GM23248 (cell line): ENCODE results near the gene CLRN1. TPM values are rescaled to one million over a fixed set of nuclear protein-coding genes. Genes with fewer than 3 reads are reported as not detected.
A peak's percentile ranks its signal among the peaks of the same experiment; 100 is the strongest.

ENCODE experiments used
- DNase-seq: peaks from one replicate; pipeline ENCODE4 v3.0.0-alpha.2; 2015
- H2AFZ ChIP-seq: fragments of 200-600 bp; sonication (generic); 2 replicates; pipeline ENCODE4 v1.6.1; 2016; ENCODE audit warnings: antibody characterized with exemption
- H3F3A ChIP-seq: fragments of 200-600 bp; sonication (generic); 2 replicates; pipeline ENCODE4 v1.6.1; 2016; ENCODE audit warnings: mild to moderate bottlenecking, antibody characterized with exemption, mixed run types; ENCODE audit not compliant: insufficient read depth
- H3K27ac ChIP-seq: fragments of 200-600 bp; sonication (generic); 2 replicates; pipeline ENCODE4 v1.5.1; 2016; ENCODE audit warnings: mild to moderate bottlenecking
- H3K27me3 ChIP-seq: fragments of 200-600 bp; sonication (generic); replicated peaks from 2 replicates; pipeline ENCODE4 v1.6.1; 2016; ENCODE audit warnings: mild to moderate bottlenecking; ENCODE audit not compliant: insufficient read depth
- H3K36me3 ChIP-seq: fragments of 200-600 bp; sonication (generic); 2 replicates; pipeline ENCODE4 v1.6.1; 2016; ENCODE audit warnings: low read depth, mild to moderate bottlenecking
- H3K4me1 ChIP-seq: fragments of 200-600 bp; sonication (generic); 2 replicates; pipeline ENCODE4 v1.6.1; 2016; ENCODE audit warnings: mild to moderate bottlenecking; ENCODE audit not compliant: insufficient read depth
- H3K4me2 ChIP-seq: fragments of 200-600 bp; sonication (generic); one replicate; pipeline ENCODE4 v1.6.1; 2016; ENCODE audit warnings: mild to moderate bottlenecking; ENCODE audit not compliant: unreplicated experiment
- H3K4me3 ChIP-seq: fragments of 200-600 bp; sonication (generic); 2 replicates; pipeline ENCODE4 v1.5.1; 2016; ENCODE audit warnings: mild to moderate bottlenecking
- H3K79me2 ChIP-seq: fragments of 200-600 bp; sonication (generic); 2 replicates; pipeline ENCODE4 v1.6.1; 2016; ENCODE audit warnings: mild to moderate bottlenecking; ENCODE audit not compliant: insufficient read depth
- H3K9ac ChIP-seq: fragments of 200-600 bp; sonication (generic); 2 replicates; pipeline ENCODE4 v1.6.1; 2016; ENCODE audit warnings: mild to moderate bottlenecking
- H3K9me2 ChIP-seq: fragments of 200-600 bp; sonication (generic); 2 replicates; pipeline ENCODE4 v1.6.1; 2016; ENCODE audit warnings: mixed run types, mild to moderate bottlenecking, moderate library complexity; ENCODE audit not compliant: insufficient read depth
- H3K9me3 ChIP-seq: fragments of 200-600 bp; sonication (generic); one replicate; pipeline ENCODE4 v1.6.1; 2017; ENCODE audit warnings: low read depth
- H4K20me1 ChIP-seq: fragments of 200-600 bp; sonication (generic); 2 replicates; pipeline ENCODE4 v1.6.0; 2016; ENCODE audit not compliant: insufficient read depth
- EZH2 ChIP-seq: fragments of 200-600 bp; sonication (generic); IDR thresholded peaks from 2 replicates; pipeline ENCODE4 v1.6.1; 2018; ENCODE audit warnings: antibody characterized with exemption, mild to moderate bottlenecking; ENCODE audit not compliant: insufficient read depth, poor library complexity, severe bottlenecking
- EZH2phosphoT487 ChIP-seq: fragments of 200-600 bp; sonication (generic); IDR thresholded peaks from 2 replicates; pipeline ENCODE4 v1.6.1; 2018; ENCODE audit warnings: antibody characterized with exemption, moderate library complexity, mild to moderate bottlenecking, low read depth; ENCODE audit not compliant: insufficient read depth
- WGBS, 2 experiments: methylation state at CpG; one replicate each; pipeline ENCODE4 v1.1.6; 2015 to 2017; ENCODE audit warnings: low lambda C conversion rate in 2 of 2, low coverage in 1 of 2; ENCODE audit errors: missing lambda C conversion rate in 2 of 2; 5-methylcytosine and 5-hydroxymethylcytosine counted together
- in situ Hi-C: fragments of 300-500 bp; cut with MboI; formaldehyde crosslinking; loops from 2 replicates; pipeline ENCODE4 v1.15.0; 2020
- polyA plus RNA-seq: library from polyadenylated mRNA; unstranded; fragments of >200 nt; fragmentation: Nextera tagmentation; extraction: Ambion mirVana; gene quantifications from 2 replicates; pipeline ENCODE4 v1.2.1, GENCODE V29; 2016
- total RNA-seq: library from RNA; depleted of rRNA; stranded (reverse); fragments of >200 nt; shearing (Covaris generic); gene quantifications from 2 replicates; pipeline ENCODE4 v1.2.3, GENCODE V29; 2014

CLRN1 gene
- total and polyA plus RNA-seq, 2 experiments from 2014 or later = not detected

- peaks cover 10% of the 10 kb centered on the region; the same call in 1 of the 2 replicates for H3F3A ChIP-seq
- H3K27ac ChIP-seq = no peak overlapping the region
- no peaks in the 10 kb centered on the region for H3K9me2 ChIP-seq
- peaks cover 28% of the 10 kb centered on the region for H3K27me3 ChIP-seq
- peaks cover 10% of the 10 kb centered on the region for H3K4me1 ChIP-seq
- no peaks in the 10 kb centered on the region for H3K79me2 ChIP-seq
- no peak overlapping the region for H3K9ac ChIP-seq
- H3K9me3 ChIP-seq = no peaks in the 10 kb centered on the region
- H3K4me2 ChIP-seq = no peak overlapping the region
- no peaks in the 10 kb centered on the region for H3K36me3 ChIP-seq
- WGBS, 2 experiments = 68 to 74% methylated on average over 7 of the region's 7 CpGs
- TF ChIP-seq EZH2 (no peak), EZH2phosphoT487 (no peak)
- no peak overlapping the region for H3K4me3 ChIP-seq
- no peaks in the 10 kb centered on the region for H4K20me1 ChIP-seq
- in situ Hi-C loops = no loop called here
- no peak overlapping the region for H2AFZ ChIP-seq
- DNase-seq = no peak
These were observed 2.8 kb upstream of the CLRN1 start for GRCh38 chr3:150975086-150975991.

- DNase-seq = peak; percentile 83
- Histone ChIP-seq H4K20me1 (no peaks in the 10 kb centered on the region), H3K9me3 (no peaks in the 10 kb centered on the region), H3K4me3 (peak overlapping the region; percentile 10; the same call in 1 of the 2 replicates), H3K4me1 (peaks cover 10% of the 10 kb centered on the region), H2AFZ (peak overlapping the region; percentile 55; the same call in 1 of the 2 replicates), H3F3A (peaks cover 13% of the 10 kb centered on the region; the same call in 1 of the 2 replicates), H3K9me2 (no peaks in the 10 kb centered on the region), H3K9ac (no peak overlapping the region), H3K27ac (no peak overlapping the region), H3K36me3 (no peaks in the 10 kb centered on the region), H3K4me2 (peak overlapping the region; percentile 56), H3K27me3 (peaks cover 24% of the 10 kb centered on the region; the same call in 1 of the 2 replicates), H3K79me2 (no peaks in the 10 kb centered on the region)
- in situ Hi-C loops = no loop called here
- WGBS, 2 experiments = 30 to 38% methylated on average over 6 of the region's 6 CpGs
- no peak for TF ChIP-seq EZH2phosphoT487
- TF ChIP-seq EZH2 = no peak
These were observed 1.7 kb downstream of the CLRN1 start for GRCh38 chr3:150970665-150971324.

GRCh38 chr3:150968341-150969035 is 4.0 kb downstream of the CLRN1 start:
- no peak for DNase-seq
- no peak overlapping the region for H3K27ac ChIP-seq
- H4K20me1 ChIP-seq = no peaks in the 10 kb centered on the region
- no peak overlapping the region for H3K9ac ChIP-seq
- H3K4me2 ChIP-seq = no peak overlapping the region
- peaks cover 10% of the 10 kb centered on the region for H3K4me1 ChIP-seq
- no peak overlapping the region for H2AFZ ChIP-seq
- H3K36me3 ChIP-seq = no peaks in the 10 kb centered on the region
- no peaks in the 10 kb centered on the region for H3K9me2 ChIP-seq
- in situ Hi-C loops = no loop called here
- WGBS, 2 experiments = 64 to 74% methylated on average over 4 of the region's 4 CpGs
- H3F3A ChIP-seq = peaks cover 13% of the 10 kb centered on the region; the same call in 1 of the 2 replicates
- no peak for TF ChIP-seq EZH2
- no peak for TF ChIP-seq EZH2phosphoT487
- H3K4me3 ChIP-seq = no peak overlapping the region
- H3K79me2 ChIP-seq = no peaks in the 10 kb centered on the region
- H3K9me3 ChIP-seq = no peaks in the 10 kb centered on the region
- peaks cover 24% of the 10 kb centered on the region for H3K27me3 ChIP-seq

- no peak overlapping the region for H3K4me2 ChIP-seq
These were observed 7.1 kb downstream of the CLRN1 start for GRCh38 chr3:150965436-150965835.

More at GRCh38 chr3:150965436-150965835, 7.1 kb downstream of the CLRN1 start:
- no peaks in the 10 kb centered on the region for H3K9me3 ChIP-seq
- peak; percentile 9 for DNase-seq
- in situ Hi-C loops = no loop called here
- H3K27ac ChIP-seq = no peak overlapping the region
- no peaks in the 10 kb centered on the region for H3K9me2 ChIP-seq
- TF ChIP-seq EZH2 = no peak
- no peak for TF ChIP-seq EZH2phosphoT487
- no peaks in the 10 kb centered on the region for H3K79me2 ChIP-seq
- H4K20me1 ChIP-seq = no peaks in the 10 kb centered on the region
- H2AFZ ChIP-seq = no peak overlapping the region
- H3K4me1 ChIP-seq = peaks cover under 1% of the 10 kb centered on the region
- 66 to 77% methylated on average over 2 of the region's 2 CpGs for WGBS, 2 experiments
- peaks cover 3% of the 10 kb centered on the region; the same call in 1 of the 2 replicates for H3F3A ChIP-seq
- no peak overlapping the region for H3K9ac ChIP-seq
- no peaks in the 10 kb centered on the region for H3K36me3 ChIP-seq
- peaks cover 49% of the 10 kb centered on the region for H3K27me3 ChIP-seq
- H3K4me3 ChIP-seq = no peak overlapping the region
